Activated T-helper 1 cell treated with anti-CD3 and anti-CD28 coated beads, Interleukin-2, amount 50 U/mL, for 16 hours (primary cell): ENCODE results near the gene SLC35F1.

Experiments
- DNase-seq, 2 donors: peaks; one replicate each; pipeline ENCODE4 v3.0.0-alpha.2; 2020; ENCODE audit warnings: low read depth in 1 of 2, low spot score in 1 of 2

The SLC35F1 gene

DNA sequence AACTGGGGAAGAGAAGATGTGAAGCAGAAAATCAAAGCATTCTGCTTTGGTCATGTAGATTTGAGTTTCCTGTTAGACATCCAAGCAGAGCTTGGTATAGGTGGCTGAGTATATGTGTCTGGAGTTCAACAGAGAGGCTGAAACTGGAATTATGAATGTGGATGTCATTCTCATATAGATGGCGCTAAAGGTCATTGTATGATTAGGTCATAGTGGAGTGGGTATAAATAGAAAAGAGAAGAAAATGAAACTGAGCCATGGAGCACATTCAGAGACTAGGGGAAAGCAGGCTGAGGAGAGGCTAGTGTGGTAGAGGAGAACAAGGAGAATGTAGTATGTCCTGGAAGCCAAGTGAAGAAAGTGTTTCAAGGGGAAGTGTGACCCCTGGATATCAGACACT is 345.4 kb downstream of the SLC35F1 start:
- DNase-seq, result no peak

DNA sequence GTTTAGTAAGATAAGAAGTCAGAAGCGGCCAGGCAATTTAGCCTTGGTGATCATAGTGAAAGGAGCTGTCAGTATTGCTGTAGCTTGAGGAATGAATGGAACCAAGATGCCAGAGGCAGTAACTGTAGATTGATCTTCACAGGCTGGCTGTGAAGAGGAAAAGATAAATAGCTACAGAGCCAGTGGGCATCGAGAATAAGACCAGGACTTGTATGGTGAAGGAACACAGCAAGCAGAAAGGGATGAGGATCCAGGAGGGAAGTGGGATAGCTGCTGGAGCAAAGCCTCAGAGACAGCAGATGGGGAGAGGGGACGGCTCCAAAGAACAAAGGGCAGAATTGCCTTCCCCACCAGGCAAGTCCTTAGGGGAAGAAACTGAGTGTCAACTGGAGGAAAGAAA is 346.7 kb downstream of the SLC35F1 start:
- DNase-seq, result no peak

DNA sequence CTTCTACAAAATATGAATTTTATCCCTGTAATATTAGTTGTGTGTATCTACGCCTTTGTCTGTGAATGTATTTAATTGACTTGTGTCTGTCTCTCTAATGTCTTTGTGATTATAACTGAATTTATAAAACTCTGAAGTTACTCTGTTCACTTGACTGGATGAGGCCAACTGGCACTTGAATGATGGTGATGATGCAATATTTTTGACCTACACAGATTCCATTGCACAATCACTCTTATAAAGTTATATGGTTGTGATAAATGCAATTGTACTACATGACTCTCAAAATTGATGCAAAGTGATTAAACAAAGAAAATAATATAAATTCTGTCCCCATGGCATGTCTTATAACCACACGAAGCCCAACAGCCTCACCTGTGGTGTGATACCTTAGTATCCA is 353.8 kb downstream of the SLC35F1 start:
- DNase-seq, result no peak

DNA sequence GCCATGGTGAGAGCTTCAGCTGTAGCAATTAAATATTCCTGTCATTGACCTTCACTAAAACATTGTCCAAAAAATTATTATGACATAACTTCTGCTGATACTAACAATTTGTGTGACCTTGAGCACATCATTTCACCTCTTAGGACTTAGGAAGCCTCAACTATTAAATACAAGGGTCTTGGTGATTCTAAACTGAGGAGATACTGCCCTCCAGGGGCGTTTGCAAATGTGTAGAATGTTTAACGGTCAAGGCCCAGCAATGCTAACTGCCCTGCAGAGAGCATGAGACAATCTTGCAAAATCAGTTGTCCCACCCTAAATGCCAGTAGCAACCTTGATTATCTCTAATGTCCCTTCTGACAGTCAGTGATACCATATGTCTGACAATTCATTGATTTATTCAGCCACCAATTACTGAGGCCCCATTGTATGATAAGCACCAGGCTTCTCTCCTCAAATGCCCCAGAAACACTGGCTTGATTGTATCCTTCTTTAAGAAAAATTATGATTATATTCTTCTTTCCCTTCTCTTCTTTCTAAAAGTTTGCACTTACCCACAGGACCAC is 356.9 kb downstream of the SLC35F1 start:
- DNase-seq, result no peak

DNA sequence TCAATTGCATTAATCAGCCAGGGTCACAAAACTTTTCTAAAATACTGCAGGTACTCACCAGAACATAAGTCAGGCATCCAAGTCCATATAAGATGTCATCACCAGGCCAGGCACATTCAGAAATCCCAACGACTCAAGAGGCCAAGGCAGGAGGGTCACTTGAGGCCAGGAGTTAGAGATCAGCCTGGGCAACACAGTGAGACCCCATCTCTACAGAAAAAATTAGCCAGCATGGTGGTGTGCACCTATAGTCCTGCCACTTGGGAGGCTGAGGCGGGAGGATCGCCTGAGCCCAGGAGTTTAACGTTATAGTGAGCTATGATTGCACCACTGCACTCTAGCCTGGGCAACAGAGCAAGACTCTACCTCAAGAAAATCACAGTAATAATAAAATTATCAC is 362.6 kb downstream of the SLC35F1 start:
- DNase-seq, result no peak

DNA sequence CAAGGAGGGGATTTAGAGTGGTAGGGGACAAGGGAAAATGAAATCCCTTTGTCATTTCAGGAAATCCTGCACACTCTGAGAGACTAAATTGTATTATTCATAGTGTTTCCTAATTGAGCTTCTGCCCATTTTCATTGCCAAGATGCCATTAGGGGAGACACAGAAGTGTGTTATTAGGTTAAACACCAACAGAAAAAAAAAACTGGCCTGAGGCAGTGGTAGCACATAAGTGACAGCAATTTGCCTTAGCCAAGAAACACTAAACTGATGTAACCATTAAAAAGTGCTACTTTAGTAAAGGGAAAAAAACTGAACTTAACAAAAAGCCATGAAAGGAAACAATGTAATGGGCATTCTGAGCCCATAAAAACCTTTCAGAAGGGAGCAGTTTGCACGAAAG is 370.6 kb downstream of the SLC35F1 start:
- DNase-seq, result no peak

DNA sequence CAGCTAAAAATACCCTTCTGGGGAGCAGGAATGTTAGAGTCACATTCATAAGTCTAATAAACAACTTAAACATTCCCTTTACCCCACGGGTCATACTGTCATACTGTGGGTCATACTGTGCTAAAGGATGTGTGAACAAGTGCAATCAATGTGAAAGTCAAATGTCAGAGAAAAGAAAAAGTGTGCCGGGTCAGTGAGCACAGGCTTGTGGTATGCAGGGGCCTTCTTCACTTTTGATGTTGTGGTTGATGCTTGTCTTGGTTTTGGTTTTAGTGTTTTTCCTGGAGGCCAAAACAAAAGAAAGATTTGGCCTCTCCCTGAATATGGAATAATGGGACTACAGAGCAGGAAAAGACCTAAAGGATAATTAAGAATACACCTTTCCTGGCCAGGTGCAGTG is 373.1 kb downstream of the SLC35F1 start:
- DNase-seq, result no peak

DNA sequence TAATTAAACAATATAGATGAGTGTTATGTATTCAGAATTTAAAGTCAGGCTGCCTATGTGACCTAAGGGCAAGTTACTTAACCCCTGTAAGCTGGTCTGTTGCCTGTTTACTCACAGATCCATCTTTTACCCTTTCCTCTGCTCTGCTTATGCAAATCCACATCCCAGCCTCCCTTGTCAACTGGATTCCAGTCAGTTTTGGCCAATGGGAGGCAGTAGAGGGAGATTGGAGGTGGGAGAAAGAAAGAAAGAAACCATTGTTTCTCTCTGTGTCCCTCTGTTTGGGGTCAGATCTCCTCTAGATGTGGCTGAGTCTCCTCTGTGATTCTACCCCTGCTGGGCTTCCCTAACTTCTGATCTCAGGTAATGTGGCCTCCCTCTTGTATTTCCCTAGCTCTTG is 374.2 kb downstream of the SLC35F1 start:
- DNase-seq, result no peak

DNA sequence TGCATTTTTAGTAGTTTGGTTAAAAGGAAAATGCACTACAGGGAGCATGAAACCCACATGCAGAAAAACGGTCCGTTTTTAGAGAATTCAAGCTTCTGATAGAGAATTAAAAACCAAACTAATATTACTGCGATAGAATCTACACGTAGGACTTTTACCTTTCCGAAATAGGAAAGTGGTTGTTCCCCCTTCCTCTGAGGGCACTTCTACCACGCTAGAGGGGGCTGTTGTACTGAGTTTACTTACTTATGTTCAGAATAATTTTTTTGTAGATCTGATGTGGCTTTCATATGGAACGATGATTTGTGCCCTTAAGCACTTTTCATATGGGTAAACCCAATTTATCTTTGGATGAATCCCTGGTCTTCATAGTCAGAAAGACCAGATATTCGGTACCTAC is 376.7 kb downstream of the SLC35F1 start:
- peak in 1 of 2 donors; percentile 5 for DNase-seq

DNA sequence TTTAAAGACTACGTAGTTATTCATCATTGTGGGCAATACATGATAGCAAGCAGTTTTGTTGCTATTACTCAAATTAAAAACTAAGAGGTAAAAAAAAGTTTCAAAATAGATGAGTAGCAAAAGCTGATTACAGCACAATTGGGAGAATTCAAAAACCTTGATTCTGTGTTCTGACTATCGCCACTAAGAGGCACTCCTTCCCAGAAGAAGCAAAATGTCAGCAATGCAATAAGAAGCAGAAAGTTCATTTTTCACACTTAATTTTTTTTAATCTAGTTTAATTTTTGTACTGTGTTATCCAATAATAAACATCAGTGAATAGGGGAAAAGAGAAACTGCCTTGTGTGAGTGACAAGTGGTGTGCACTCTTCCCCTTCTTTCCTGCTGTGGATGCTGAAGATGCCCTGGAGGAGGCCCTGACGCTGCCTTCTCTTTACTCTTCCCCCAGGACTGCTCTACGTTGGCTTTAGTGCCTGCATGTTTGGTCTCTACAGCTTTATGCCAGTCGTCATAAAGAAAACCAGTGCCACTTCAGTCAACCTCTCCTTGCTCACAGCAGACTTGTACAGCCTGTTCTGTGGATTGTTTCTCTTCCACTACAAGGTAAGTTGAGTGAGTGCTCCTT is 377.8 kb downstream of the SLC35F1 start:
- DNase-seq, result no peak

DNA sequence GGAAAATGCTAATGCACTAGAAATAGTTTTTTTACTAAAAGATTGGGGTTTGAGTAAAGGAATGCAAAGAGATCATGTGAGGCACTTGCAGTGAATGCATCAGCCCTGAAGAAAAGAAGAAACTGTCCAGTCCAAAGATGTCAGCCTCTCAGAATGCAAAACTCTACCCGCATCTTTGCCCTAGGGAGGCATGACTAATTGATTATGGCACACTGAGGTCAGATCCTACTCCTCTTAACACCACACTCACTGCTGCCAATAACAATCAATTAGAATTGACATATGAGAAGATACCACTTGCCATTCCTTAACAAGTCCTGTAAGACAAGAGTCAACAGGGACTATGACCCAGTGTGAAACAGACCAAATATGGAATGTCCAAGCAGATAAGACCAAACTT is 378.7 kb downstream of the SLC35F1 start:
- no peak for DNase-seq

DNA sequence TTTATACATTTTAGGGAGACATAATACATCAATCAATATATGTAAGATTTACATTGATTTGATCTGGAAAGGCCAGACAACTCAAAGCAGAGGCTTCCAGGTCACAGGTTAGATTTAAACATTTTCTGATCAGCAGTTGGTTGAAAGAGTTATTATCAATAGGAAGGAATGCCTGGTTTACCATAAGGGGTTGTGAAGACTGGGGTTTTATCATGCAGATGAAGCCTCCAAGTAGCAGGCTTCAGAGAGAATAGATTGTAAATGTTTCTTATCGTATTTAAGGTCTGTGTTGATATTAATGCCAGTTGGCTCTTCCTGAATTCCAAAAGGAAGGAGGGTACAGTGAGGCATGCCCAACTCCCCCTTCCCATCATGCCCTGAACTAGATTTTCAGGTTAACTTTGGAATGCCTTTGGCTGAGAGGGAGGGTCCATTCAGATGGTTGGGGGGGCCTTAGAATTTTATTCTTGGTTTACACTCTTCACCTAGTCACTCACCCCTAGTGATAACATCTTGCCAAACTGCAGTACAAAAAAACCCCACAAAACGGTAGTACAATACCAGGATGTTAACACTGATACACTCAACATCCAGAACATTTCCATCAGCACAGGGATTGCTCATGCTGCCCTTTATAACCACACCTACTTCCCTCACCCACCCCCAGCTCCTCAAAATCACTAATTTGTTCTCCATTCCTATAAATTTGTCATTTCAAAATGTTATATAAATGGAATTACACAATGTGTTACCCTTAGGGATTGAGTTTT is 381.5 kb downstream of the SLC35F1 start:
- DNase-seq, result no peak

DNA sequence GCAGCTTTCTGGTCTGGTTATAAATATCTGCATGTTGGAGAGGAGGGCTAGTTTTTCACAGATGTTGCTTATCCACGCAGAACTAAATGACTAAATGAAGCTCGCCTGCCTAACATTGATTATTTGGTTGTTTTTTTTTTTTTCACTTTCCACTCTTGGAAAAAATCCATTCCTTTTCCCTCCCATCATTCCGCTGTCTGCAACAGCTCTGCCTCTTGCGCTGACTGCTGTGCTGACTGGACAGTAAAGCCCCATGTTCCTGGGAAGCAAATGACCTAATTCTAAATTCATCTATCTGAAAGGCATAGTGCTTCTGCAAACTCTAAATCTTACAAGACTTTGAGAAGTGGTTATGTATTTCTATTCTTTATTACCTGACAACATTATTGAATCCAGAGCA is 385.5 kb downstream of the SLC35F1 start:
- DNase-seq, result no peak

DNA sequence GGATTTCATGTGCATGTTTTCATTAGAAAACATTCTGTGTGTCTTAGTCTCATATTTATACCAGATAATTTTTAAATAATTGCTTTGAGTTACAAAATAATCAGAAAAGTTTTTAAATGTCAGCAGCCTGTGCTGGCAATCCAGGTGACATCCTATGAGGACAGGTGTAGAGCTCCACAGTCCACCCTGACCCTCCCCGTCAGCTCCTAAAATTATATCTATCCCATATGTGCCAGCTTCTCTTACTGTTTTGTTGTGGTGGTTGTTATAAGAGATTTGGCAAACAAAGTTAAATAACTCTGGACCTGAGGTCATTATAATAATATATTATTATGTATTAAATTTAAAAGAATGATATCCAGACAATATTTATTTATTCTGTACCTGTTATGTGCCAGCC is 387.8 kb downstream of the SLC35F1 start:
- DNase-seq, result no peak

DNA sequence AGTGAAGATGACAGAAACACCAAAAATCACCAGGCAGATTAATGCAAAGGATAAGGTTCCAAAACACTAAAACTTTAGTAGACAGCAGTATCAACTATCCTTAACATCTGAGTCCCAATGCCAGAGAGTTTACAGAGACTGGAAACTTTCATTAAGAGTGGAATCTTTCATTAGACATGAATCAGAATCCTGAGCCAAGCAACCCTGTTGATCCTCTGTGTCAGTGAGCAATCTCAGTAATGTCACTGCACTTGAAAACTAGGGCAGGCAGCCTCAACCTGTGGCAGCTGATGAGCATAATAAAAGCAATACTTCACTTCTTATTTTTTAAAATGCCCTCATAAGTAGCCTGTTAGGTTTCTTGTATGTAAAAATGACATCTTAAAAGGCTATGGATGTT is 388.3 kb downstream of the SLC35F1 start:
- no peak for DNase-seq

DNA sequence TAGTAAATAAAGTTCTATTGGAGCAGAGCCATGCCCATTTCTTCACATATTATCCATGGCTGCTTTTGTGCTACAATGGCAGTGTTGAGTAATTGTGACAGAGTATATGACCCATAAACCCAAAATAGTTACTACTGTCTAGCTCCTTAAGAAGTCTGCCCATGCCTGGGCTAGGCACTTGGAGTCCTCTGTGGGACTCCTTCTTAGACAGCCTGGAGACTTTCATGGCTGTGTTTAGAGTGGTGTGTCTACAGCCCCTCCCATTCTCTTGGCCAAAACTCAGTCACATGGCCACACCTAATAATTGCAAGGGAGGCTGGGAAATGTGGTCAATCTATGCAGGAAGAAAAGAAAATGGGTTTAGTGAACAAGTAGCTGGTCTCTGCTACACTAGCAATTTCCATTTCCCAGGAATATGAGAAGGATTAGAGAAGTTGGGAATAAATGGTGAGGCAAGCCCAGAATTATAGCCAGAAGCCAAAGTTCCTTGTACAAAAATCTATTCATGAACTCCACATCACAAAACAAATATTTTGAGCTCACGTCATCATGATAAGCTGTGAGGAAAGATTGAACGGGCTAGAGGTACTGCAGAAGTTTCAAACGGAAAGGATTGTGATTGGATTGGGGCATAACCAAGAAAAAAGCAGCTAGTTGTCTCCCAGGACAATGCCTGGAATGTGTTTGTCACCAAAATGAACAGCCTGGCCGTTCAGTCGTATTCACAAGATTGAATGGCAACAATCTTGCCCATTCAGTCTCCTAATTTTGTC is 389.3 kb downstream of the SLC35F1 start:
- DNase-seq, result no peak

DNA sequence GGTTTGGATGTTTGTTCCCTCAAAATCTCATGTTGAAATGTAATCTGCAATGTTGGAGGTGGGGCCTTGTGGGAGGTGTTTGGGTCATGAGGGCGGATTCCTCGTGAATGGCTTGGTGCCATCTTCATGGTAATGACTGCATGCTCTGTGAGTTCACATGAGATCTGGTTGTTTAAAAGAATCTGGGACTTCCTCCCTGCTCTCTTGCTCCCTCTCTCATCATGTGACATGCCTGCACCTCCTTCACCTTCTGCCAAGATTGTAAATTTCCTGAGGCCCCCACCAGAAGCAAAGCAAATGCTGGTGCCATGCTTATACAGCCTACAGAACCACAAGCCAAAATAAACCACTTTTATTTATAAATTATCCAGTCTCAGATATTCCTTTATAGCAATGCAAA is 390.8 kb downstream of the SLC35F1 start:
- no peak for DNase-seq

DNA sequence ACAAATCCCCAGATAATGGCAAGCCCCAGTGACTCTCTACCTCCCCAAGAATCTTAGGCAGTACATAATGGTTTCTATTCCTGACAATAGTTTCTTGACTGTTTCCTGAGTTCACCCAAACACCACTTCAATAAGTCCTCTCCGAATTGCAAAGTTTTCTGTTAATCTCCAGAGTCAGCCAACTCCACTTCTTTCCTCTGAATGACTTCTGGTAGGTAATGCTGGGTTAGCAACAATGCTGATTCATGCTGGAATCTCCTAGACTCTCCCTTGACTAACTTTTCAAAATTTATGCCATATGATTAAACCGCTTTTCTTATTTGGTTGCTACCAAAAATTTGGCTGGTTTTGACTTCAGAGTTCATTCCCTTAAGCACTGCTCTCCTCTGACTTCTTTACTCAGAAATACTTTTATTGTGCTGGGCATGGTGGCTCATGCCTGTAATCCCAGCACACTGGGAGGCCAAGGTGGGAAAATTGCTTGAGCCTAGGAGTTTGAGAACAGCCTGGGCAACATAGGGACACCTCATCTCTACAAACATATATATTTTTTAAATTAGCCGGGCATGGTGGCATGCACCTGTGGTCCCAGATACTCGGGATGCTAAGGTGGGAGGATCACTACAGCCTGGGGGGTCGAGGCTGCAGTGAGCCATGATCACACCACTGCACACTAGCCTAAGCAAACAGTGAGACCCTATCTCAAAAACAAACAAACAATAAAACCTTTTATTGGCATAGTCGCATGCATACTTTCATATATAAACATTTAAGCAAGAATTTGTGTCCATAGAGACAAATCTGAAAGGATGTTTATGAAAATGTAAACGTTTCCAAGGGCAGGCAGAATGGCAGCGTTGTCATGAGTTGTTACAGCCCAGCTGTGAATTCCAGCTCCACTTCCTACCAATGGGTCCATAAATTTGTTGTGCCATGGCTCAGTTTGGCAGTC is 391.7 kb downstream of the SLC35F1 start:
- DNase-seq, result no peak

DNA sequence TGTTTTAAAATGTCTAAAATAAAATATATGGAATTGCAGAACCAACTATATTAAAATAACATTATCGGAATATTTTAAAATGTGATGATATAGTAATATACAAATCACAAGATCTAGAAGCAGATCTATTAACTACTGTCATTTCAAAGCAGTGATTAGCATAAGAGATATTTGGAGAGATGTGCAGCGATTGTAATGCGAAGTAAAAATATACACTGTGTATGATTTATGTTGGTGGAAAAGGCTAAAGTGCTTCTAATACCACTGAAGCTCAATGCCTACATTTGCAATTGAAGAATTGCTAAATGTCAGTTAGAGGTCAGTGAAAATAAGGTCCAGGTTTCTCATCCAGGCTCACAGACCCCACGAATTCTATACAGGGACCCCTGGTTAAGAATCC is 392.4 kb downstream of the SLC35F1 start:
- DNase-seq, result no peak

DNA sequence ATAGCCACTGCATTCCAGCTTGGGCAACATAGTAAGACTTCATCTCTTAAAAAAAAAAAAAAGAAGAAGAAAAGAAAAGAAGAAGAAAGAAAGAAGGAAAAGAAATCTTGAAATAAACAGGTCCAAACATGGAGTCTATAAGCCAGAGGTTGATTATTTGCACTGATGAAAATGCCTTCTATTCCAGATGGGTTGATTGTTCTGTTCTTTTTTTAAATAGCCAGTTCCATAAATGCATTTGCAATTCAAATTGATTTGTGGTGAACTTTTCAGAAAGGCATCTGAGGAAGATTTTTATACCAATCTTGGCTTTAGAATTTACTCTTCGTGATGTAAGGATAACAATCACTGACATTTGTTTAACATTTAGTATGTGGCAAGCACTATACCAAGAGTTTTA is 397.3 kb downstream of the SLC35F1 start:
- no peak for DNase-seq

DNA sequence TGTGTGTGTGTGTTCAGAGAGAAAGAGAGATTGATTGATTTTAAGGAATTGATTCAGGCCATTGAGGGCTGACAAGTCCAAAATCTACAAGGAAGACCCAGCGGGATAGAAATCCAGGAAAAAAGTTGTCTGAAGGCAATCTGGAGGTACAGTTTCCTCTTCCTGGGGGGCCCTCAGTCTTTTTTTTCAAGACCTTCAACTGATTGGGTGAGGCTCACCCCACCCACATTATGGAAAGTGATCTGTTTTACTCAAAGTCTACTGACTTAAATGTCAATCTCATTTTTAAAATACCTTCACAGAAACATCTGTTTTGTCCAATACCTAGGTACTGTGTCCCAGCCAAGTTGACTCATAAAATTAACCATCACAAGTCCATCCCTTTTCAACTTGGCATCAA is 398.0 kb downstream of the SLC35F1 start:
- no peak for DNase-seq
